NCI-H446 (cell line): ENCODE measurements around the gene NRL.

Source experiments
- DNase-seq, 2 experiments: peaks; one replicate each; lab custom pipeline; 2025; lab: John Stamatoyannopoulos, UW

NRL gene

GRCh38 chr14:24065408-24065807, 49.3 kb downstream of the NRL start:
- DNase-seq = no peak

DNA sequence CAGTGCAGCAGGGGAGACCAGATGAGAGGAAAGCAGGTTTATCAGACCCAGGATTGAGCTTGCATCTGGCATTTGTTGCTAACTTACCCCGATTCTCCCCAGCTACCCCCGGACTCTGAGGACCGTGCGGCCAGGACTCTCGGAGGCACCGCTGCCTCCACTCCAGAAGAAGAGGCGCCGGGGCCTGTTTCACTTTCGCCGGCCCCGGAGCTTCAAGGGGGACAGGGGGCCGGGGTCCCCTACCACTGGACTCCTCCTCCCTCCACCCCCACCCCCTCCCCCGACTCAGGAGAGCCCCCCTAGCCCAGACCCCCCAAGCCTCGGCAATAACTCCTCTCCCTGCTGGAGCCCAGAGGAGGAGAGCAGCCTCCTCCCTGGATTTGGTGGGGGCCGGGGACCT, 49.9 kb downstream of the NRL start:
- no peak for DNase-seq

GRCh38 chr14:24064091-24064795, 50.5 kb downstream of the NRL start:
- DNase-seq = no peak

- DNase-seq = no peak
Observed at GRCh38 chr14:24063263-24063836, 51.4 kb downstream of the NRL start.

DNA sequence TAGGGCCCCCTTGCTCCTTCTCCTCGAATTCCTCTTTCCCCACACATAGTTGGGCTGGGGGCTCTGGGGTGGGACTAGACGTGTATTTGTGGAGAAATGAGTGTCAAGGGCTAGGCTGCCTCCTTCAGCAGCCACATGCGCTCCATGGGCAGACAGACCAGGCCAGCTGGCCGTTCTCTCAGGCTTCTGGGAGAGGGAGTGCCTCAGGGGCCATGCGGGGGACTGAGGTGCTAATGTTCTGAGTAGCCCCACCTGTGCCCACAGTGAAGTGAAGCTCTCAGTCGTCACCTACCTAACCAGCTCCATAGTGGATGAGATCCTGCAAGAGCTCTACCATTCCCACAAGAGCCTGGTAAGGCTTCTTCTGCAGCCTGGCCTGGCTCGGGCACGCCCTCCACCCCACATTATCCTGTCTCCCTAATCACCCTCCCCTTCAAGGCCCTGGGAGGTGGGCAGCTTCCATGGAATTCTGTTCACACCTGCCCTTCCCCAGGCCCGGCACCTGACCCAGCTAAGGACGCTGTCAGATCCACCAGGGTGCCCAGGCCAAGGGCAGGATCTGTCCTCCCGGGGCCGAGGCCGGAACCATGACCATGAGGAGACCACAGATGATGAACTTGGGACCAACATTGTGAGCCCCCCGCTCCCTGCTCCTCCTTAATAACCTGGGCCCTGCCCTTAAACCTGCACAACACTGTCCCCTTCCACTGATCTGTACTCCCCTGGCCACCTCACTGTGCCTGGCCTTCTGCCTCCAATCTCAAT, 52.4 kb downstream of the NRL start:
- no peak for DNase-seq

DNA sequence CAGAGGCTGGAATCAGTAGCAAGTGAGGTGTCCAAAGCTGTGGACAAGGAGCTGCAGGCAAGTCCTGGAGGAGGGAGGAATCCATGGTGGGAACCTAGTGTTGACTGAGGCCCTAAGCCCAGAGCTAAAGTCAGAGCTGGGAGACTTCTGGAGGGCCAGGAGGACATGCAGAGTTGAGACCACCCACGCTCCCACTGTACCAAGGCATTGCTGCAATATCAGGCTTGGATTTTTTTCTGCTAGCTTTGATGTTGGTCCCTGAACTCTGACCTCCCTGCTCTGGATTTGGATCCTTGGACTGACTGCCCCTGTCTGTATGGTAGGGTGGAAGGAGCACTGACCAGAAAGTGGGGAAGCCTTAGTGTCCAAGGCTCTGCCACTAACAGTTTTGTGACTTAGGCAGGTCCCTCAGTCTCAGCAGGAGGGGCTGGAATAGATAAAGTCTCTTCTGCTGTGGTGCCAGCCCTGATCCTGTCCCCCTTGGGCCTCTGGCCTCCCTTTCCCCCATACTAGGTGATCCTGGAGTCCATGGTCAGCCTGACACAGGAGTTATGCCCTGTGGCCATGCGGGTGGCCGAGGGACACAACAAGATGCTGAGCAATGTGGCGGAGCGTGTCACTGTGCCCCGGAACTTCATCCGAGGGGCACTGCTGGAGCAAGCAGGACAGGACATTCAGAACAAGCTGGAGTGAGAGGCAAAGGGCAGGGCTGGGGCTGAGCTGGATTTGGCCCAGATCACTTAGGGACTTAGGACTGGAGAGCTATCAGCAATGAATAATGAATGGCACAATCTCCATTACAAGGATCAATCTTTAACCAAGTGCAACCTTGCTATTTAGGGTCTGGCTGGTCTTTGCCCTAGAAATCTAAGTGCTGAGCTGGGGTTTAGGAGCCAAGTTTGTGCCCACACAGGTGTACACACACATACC, 53.5 kb downstream of the NRL start:
- DNase-seq = no peak

DNA sequence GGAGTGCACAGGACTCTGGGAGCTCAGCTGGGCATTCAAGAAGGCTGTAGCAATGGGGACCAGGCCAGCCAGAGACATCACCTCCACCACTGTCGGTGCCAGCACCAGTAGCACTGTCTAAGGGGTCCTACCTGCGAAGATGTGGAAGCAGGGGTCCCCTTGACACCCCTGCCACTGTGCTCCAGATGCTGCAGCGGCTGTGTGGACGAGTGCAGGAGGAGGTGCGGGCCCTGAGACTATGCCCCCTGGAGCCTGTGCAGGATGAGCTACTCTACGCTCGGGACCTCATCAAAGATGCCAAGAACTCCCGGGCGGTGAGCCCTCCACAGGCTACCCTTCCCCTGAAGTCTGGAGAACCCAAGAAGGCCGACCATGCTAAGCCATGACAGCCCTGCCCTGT, 54.3 kb downstream of the NRL start:
- DNase-seq = no peak

DNA sequence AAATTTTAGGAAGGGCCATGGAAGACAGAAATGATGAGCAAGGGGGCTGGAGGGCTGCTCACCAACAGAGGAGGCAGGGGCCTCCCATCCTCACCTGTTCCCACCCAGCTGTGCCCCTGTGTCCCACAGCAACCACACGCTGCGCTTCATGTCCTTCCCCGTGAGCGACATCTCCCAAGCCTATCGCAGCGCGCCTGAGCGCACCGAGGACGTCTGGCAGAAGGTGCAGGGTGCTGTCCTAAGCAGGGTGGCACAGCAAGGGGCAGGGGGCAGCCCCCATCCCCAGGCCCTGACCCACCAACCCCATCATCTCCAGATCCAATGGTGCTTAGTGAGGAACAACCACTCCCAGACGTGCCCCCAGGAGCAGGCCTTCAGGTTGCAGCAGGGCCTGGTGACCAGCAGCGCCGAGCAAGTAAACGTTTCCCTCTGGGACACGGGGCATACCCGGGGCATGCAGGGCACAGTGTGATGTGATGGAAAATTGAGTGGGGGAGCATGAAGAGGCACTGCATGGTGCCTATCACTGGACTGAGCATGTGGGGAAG, 54.8 kb downstream of the NRL start:
- DNase-seq = no peak

DNA sequence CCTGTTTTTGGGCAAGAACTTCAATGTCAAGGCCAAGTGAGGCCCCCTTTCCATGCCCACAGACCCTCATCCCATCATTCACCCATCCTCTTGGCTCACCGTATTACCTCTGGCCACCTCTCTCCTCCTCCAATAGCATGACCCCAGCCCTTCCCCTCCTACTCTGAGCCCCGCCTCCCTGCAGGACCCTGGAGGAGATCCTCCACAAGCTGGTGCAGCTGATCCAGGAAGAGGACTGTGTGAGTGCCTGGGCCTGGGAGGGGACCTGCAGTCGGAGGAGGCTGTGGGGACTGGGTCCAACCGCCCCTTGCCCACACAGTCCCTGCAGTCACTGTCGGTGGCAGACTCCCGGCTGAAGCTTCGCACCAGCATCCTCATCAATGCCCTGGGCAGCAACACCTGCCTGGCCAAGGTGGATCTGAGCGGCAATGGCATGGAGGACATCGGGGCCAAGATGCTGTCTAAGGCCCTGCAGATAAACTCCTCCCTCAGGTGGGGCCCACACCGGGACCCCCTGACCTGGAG, 55.7 kb downstream of the NRL start:
- DNase-seq = no peak

GRCh38 chr14:24058260-24058950, 56.3 kb downstream of the NRL start:
- peak in 1 of 2 experiments; percentile 57 for DNase-seq

DNA sequence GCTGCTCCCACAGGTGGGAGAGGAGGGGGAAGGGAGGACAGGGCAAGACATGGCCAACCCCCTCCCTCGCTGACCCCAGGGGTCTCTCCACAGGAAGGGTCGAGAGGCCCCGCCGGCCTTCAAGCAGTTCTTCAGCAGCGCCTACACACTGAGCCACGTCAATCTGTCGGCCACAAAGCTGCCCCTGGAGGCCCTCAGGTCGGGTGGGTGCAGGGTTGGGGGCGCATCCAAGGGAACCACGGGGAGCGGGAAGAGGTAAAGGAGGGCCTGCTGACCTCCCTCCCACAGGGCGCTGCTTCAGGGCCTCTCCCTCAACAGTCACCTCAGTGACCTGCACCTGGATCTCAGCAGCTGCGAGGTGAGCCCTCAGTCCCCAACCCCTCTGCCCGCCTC, 56.9 kb downstream of the NRL start:
- DNase-seq = no peak

DNA sequence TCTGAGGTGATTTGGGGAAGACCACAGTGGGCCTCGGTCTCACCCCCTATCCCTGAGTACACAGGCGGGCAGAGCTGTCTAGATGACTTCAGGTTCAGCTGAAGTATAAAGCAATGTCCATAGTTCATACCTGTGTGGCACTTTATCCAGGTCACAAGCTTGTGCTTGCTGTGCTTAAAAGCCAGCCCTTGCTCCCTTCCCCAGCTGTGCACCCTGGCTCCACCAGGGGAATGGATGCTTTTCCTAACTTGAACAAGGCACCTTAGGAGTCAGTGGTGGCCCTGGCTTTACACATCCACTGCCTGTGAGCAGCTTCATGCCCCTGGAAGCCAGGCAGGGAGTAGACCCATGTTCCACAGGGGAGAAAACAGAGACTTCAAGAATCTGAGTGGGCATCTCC, 57.5 kb downstream of the NRL start:
- DNase-seq = no peak

- peak in 1 of 2 experiments; percentile 42 for DNase-seq
Observed at GRCh38 chr14:24056800-24057184, 58.0 kb downstream of the NRL start.

- DNase-seq = no peak
Observed at GRCh38 chr14:24055971-24056799, 58.6 kb downstream of the NRL start.

DNA sequence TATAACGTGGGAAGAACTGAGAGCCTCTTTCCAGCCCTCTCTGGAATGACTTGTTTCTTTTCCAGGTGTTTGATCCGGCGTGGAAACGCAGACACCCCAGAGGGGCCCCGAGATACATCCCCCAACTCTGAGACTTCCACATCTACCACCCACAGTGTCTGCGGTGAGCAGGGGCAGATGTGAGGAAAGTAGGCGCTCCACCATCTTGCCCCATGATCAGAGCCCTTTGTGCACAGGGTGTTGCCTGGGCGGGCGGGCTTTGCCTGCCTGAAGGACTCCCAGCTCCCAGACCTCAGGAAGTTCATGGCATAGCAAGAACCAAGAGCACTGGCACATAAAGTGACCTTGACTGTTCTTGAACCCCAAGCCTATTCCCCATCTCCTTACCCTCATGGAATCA, 60.1 kb downstream of the NRL start:
- DNase-seq = no peak

GRCh38 chr14:24054324-24054641, 60.5 kb downstream of the NRL start:
- DNase-seq = no peak

- DNase-seq = no peak
Observed at GRCh38 chr14:24053548-24054323, 61.0 kb downstream of the NRL start.

- DNase-seq = no peak
Observed at GRCh38 chr14:24052656-24053547, 61.8 kb downstream of the NRL start.
